Sigmoid colon (tissue), 7 donors: ENCODE measurements around the gene TP53BP1. TPM values are rescaled to one million over a fixed set of nuclear protein-coding genes. Genes with fewer than 3 reads are reported as not detected.

Experiments
- DNase-seq: peaks from one replicate; pipeline ENCODE4 v3.0.0-alpha.2; 2019
- H3K27ac ChIP-seq, 4 donors: fragments of 200-600 bp; sonication (generic); one replicate each; pipeline ENCODE4 v1.5.1; 2016 to 2019; ENCODE audit warnings: mild to moderate bottlenecking in 1 of 4
- H3K27me3 ChIP-seq, 3 donors: fragments of 200-600 bp; sonication (generic); one replicate each; pipeline ENCODE4 v1.5.1; 2019; ENCODE audit warnings: mild to moderate bottlenecking in 1 of 3
- H3K36me3 ChIP-seq, 4 donors: fragments of 200-600 bp; sonication (generic); one replicate each; pipeline ENCODE4 v1.5.1; 2016 to 2019
- H3K4me1 ChIP-seq, 4 donors: fragments of 200-600 bp; sonication (generic); one replicate each; pipeline ENCODE4 v1.5.1; 2017 to 2019
- H3K4me3 ChIP-seq, 4 donors: fragments of 200-600 bp; sonication (generic); one replicate each; pipeline ENCODE4 v1.5.1; 2017 to 2019; ENCODE audit warnings: mild to moderate bottlenecking in 2 of 4, moderate library complexity in 1 of 4
- H3K9me3 ChIP-seq, 4 donors: fragments of 200-600 bp in 3 of 4; sonication (generic) in 3 of 4; one replicate each; pipeline versions ENCODE4 v1.5.1 to v1.6.1; 2013 to 2019
- EP300 ChIP-seq, 4 donors: sonication (generic); formaldehyde crosslinking; IDR thresholded peaks; one replicate each; pipeline ENCODE4 v1.6.1; 2017; ENCODE audit warnings: antibody characterized with exemption in 4 of 4
- POLR2A ChIP-seq, 2 donors: fragments of 450-650 bp; IDR thresholded peaks; one replicate each; pipeline ENCODE4 v1.6.1; 2016; ENCODE audit warnings: antibody characterized with exemption in 2 of 2, mild to moderate bottlenecking in 2 of 2, moderate library complexity in 2 of 2
- POLR2AphosphoS5 ChIP-seq, 4 donors: sonication (generic); formaldehyde crosslinking; IDR thresholded peaks; one replicate each; pipeline ENCODE4 v1.6.1; 2017; ENCODE audit warnings: antibody characterized with exemption in 4 of 4
- WGBS, 2 donors: extraction: QIAGEN DNeasy Blood & Tissue Kit; methylation state at CpG; one replicate each; pipeline ENCODE4 v1.1.7; 2013; 5-methylcytosine and 5-hydroxymethylcytosine counted together
- intact Hi-C: fragments of 100-400 bp; cut with DNase I; formaldehyde crosslinking; loops from one replicate; pipeline ENCODE4 v1.15.1; 2023
- polyA plus RNA-seq, 3 donors: library from polyadenylated mRNA; stranded (reverse); fragments of 200-250 nt; gene quantifications; one replicate each; pipeline ENCODE4 v1.2.3, GENCODE V29; 2013
- total RNA-seq, 4 donors: library from RNA; depleted of rRNA; stranded (reverse); fragments of >200 nt; gene quantifications; one replicate each; pipeline ENCODE4 v1.1.0, GENCODE V29; 2016
- TF ChIP-seq, protein P1 (sequence below), 4 experiments: fragments of 450-650 bp in 3 of 4; fragments of 200-600 bp in 1 of 4; IDR thresholded peaks; one replicate each; pipeline ENCODE4 v1.5.1; 2016 to 2019; ENCODE audit warnings: antibody characterized with exemption in 4 of 4, mild to moderate bottlenecking in 3 of 4, moderate library complexity in 2 of 4
- donor health status: healthy with polysubstance abuse.
- donor health status: Bipolar disorder and iron deficiency.
- donor health status: healthy.

The TP53BP1 gene
- total and polyA plus RNA-seq, 7 donors, result 1.8 to 63.4 (median 38.3) TPM

DNA sequence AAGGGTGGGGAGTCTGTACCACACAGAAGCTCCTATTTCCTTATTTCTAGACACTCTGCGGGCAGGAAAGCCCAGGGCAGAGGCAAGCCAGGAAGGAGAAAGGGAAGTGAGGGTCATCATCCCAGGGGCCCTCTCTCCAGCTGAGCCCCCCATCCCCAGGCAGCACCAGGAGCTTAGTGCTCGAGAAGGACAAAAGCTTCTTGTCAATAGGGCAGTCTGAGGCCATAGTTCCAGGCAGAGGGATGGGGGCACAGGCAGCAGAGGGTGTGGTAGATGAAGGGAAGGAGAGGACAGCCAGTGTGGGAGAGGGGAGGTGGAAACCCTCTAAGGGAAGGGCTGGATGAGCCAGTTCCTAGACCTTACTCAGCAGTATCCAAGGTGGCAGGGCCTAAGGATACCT lies 27.2 kb upstream of the TP53BP1 start:
- intact Hi-C loops, result loop anchor here (5.0 kb wide), 1 partner anchor 33 kb away; no protein-coding TSS in a partner anchor
- Histone ChIP-seq H3K27ac (no peak overlapping the region), H3K9me3 (no peaks in the 10 kb centered on the region), H3K4me1 (peaks cover 0 to 36% (median 27%) of the 10 kb centered on the region in 4 donors), H3K36me3 (peaks cover 35 to 48% (median 43%) of the 10 kb centered on the region in 4 donors), H3K4me3 (no peak overlapping the region), H3K27me3 (no peaks in the 10 kb centered on the region)
- DNase-seq, result no peak
- 77 to 80% methylated on average over 2 of the region's 2 CpGs for WGBS, 2 donors
- no peak for TF ChIP-seq EP300 (IDR thresholded peaks at IDR 0.05)
- TF ChIP-seq POLR2AphosphoS5 (IDR thresholded peaks at IDR 0.05), result no peak
- no peak for TF ChIP-seq POLR2A (IDR thresholded peaks at IDR 0.05)
- TF ChIP-seq, protein P1, sequence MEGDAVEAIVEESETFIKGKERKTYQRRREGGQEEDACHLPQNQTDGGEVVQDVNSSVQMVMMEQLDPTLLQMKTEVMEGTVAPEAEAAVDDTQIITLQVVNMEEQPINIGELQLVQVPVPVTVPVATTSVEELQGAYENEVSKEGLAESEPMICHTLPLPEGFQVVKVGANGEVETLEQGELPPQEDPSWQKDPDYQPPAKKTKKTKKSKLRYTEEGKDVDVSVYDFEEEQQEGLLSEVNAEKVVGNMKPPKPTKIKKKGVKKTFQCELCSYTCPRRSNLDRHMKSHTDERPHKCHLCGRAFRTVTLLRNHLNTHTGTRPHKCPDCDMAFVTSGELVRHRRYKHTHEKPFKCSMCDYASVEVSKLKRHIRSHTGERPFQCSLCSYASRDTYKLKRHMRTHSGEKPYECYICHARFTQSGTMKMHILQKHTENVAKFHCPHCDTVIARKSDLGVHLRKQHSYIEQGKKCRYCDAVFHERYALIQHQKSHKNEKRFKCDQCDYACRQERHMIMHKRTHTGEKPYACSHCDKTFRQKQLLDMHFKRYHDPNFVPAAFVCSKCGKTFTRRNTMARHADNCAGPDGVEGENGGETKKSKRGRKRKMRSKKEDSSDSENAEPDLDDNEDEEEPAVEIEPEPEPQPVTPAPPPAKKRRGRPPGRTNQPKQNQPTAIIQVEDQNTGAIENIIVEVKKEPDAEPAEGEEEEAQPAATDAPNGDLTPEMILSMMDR (IDR thresholded peaks at IDR 0.05), result no peak

DNA sequence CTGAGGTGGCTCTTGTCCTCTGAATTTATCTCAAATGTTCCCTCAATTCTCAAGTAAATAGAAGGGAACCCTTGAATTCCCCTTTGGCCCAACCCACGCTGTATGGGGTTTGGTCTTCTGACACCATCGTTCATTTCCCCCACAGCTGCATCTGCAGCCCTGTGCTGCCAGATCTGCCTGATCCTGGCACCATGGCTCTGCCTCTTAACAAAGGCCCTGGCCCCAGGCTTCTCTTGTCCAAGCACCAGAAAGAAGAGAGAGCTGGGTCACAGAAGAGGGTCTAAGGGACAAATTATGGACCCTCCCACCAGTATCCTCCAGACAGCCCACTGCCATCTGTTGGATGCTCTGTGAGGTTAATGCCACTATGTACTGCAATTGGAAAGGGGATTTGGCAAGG lies 26.2 kb upstream of the TP53BP1 start:
- H3K27me3 ChIP-seq, result no peaks in the 10 kb centered on the region
- DNase-seq, result no peak
- H3K4me3 ChIP-seq, result peak overlapping the region in 2 of 4 donors; percentile 61 to 68
- TF ChIP-seq POLR2A (IDR thresholded peaks at IDR 0.05) (no peak), EP300 (IDR thresholded peaks at IDR 0.05) (no peak), POLR2AphosphoS5 (IDR thresholded peaks at IDR 0.05) (no peak)
- TF ChIP-seq, protein P1 (IDR thresholded peaks at IDR 0.05), result no peak
- intact Hi-C loops, result no loop called here
- H3K9me3 ChIP-seq, result no peaks in the 10 kb centered on the region
- WGBS, 2 donors, result 52 to 71% methylated on average over 2 of the region's 2 CpGs
- H3K27ac ChIP-seq, result peak overlapping the region; percentile 87 to 93 (median 90)
- H3K36me3 ChIP-seq, result peaks cover 27 to 39% (median 35%) of the 10 kb centered on the region in 4 donors
- H3K4me1 ChIP-seq, result peaks cover 0 to 39% (median 29%) of the 10 kb centered on the region in 4 donors

DNA sequence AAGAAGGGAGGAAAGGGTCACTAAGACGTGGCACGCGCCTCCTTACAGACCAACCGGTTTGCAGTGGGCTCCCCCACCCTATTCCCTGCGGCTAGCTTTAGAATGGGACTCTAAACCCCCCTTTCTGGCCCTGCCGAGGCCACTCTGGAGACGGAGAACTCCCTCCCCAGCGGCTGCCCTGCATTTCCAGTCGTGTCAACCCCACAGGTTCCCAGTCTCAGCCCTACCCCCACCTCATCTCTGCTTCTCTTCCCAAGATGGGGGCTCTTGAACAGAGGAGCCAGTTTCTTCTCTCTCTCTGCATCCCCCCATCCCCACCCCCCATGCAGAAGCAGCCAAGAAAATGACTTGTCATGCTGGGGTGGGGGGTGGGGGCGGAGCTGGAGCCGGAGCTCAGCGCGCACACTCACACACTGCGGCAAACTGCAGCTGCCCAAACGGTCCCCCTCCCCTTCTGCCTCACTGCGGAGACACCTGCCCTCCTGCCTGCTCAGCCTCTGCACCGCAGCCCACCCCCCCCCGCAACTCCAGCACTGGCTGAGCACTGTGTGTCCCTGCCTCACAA lies 25.3 kb upstream of the TP53BP1 start:
- H3K27me3 ChIP-seq, result no peaks in the 10 kb centered on the region
- H3K36me3 ChIP-seq, result peaks cover 21 to 30% (median 26%) of the 10 kb centered on the region in 4 donors
- H3K4me1 ChIP-seq, result peaks cover 0 to 43% (median 29%) of the 10 kb centered on the region in 4 donors
- peak overlapping the region; percentile 87 to 93 (median 90) for H3K27ac ChIP-seq
- TF ChIP-seq, protein P1 (IDR thresholded peaks at IDR 0.05), result peak in 1 of 4 experiments; percentile 6
- TF ChIP-seq POLR2AphosphoS5 (IDR thresholded peaks at IDR 0.05) (peak in 1 of 4 donors; percentile 39), EP300 (IDR thresholded peaks at IDR 0.05) (no peak)
- DNase-seq, result no peak
- H3K4me3 ChIP-seq, result peak overlapping the region; percentile 52 to 72 (median 64)
- WGBS, 2 donors, result 6% methylated on average over 18 of the region's 18 CpGs
- intact Hi-C loops, result no loop called here
- H3K9me3 ChIP-seq, result no peaks in the 10 kb centered on the region

DNA sequence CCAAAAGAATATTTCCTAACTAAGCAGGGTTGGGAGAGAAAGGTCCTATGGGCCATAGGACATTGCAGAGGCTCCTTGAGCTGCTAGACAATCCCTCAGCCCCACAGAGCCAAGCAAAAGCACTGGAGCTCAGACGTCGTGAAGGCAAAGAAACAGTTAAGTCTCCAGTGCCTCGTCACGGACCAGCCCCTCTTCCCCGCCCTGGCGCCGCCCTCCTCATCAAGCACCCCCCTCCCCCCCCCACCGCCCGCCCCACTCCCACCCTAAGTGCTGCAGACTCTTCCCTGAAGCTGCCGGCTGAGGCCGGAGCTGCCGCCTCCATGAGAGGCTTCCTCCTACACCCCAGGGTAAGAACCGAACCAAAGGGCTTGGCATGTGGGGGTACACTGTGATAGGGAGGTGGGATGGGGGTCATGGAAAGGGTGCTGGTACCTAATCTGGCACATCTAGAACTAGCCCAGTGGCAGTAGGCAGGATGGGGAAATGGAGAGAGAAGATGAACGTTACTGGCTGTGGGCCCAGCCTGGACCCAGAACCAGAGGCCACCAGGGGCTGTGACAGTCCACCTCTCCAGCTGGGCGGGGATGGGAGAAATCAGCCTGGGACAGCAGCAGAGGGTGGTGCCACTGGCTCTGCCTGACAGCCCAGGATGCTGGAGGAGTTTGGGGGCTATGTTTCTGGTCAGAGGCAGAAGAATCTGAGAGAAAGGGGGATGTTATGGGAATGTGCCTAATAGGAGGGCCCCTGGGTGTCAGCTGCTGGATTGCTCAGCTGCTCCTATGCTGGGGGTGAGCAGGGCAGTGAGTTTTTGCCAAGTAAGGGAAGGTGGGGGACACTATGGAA lies 24.6 kb upstream of the TP53BP1 start, which contains the start of gene MAP1A:
Gene MAP1A, plus strand, starts transcription at position 255 of the 843 bp plus-strand sequence. CDS start 3,866 bp downstream, outside the sequence.
- TF ChIP-seq POLR2A (IDR thresholded peaks at IDR 0.05), result peak; percentile 36 to 62
- TF ChIP-seq, protein P1 (IDR thresholded peaks at IDR 0.05), result peak in 1 of 4 experiments; percentile 13
- TF ChIP-seq EP300 (IDR thresholded peaks at IDR 0.05), result no peak
- peak; percentile 70 to 83 (median 80) for TF ChIP-seq POLR2AphosphoS5 (IDR thresholded peaks at IDR 0.05)
- intact Hi-C loops, result loop anchor here (2.0 kb wide), 1 partner anchor 77 kb away; no protein-coding TSS in a partner anchor
- peak within 1 kb of the TSS; percentile 52 to 72 (median 64) for H3K4me3 ChIP-seq
- no peaks in the 10 kb centered on the region for H3K27me3 ChIP-seq
- DNase-seq, result peak; percentile 89
- H3K27ac ChIP-seq, result peak within 1 kb of the TSS; percentile 87 to 93 (median 90)
- peaks cover 16 to 23% (median 22%) of the 10 kb centered on the region in 4 donors for H3K36me3 ChIP-seq
- peaks cover 0 to 43% (median 29%) of the 10 kb centered on the region in 4 donors for H3K4me1 ChIP-seq
- no peaks in the 10 kb centered on the region for H3K9me3 ChIP-seq
- 2 to 3% methylated on average over 15 of the region's 15 CpGs for WGBS, 2 donors
